GM19463 (cell line): Measurements from ENCODE around the gene PRR16.

ENCODE experiments used
- ATAC-seq: cut with Tn5 transposase; IDR thresholded peaks from one replicate; pipeline ENCODE4 v1.9.1; 2021; ENCODE audit warnings: mild to moderate bottlenecking, moderate library complexity; ENCODE audit not compliant: unreplicated experiment

The PRR16 gene

GRCh38 chr5:120512791-120513650 lies 48.9 kb downstream of the PRR16 start:
- no peak for ATAC-seq

- ATAC-seq, result no peak
These were observed 52.7 kb downstream of the PRR16 start for GRCh38 chr5:120516805-120517204.

DNA sequence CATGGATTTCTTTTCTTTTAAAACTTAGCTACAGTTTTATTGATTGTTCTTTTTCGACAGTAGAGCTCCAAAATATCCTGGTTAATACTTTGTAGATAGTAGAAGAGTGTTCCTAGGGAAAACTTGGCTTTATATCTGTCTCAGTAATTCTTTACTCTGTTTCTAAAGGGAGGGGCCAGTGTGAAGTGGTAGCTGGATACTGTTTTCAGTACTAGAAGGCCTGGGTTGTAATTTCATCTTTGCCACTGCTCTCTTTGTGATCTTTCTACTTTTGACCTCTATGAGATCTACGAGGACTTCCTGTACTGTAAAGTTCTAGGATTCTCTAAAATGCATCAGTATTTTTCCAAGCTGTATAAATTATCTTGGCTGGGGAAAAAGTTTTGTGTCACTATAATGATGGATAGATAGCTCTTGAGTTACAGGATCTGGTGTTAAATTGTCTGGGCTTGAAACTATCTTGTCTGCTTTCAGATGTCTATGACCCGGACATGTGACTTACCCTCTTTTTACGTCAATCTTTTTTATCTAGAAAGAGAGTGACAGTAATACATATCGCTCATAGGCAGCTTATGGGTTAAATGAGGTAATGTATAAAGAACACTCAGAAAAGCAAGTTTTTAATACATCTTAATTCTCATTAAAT lies 53.6 kb downstream of the PRR16 start:
- ATAC-seq, result no peak

DNA sequence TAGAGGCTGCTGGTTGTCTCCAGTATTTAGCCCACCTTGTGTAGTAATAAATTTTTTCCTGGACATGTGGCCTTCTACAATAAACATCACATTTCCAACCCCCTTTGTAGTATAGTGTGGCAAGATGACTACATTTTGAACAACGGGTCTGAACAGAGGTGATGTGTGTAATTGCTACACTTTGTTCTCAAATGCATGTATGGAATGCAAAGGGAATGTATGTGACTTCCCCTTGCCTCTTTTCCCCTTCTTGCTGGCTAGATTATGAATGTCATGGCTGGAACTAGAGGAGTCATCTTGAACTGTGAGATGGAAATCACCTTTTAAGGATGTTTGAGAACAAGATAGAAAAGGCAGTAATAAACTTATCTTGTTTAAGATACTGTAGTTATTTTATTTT lies 54.5 kb downstream of the PRR16 start:
- ATAC-seq, result no peak

DNA sequence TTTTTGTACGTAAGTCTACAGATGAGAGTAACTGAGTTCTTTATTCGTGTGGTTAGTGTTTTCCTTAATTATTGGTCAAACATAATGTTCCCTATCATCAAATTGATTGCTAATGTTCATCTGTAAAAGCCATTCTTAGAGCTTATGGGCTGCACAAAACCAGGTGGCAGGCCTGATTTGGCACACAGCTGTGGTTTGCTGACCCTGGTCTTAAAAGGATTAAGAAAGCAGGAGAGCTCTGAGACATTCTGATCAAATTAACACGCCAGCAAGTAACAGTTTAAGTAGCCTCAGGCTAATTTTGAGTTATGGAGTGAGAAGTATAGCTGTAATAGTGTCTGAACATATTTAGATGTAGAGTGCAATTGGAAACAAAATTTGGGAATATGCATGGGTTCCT lies 63.2 kb downstream of the PRR16 start:
- no peak for ATAC-seq

DNA sequence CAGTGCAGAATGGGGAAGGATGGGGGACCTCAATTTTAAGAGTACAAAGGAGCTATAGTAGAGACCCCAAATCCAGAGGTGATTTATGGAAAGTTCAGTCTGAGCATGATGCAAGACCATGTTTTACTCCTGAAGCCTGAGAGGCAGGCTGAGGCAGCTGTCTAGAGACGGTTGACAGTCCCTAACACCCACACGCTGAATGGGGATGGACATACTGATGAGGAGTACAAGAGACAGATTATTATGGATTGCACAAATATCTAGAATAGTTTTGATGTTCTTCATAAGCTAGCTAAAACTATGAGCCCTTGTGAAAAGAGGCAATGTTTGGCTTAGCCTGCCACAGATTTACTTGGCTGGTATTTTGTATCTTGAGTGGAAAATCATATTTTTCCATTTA lies 64.5 kb downstream of the PRR16 start:
- ATAC-seq, result no peak

GRCh38 chr5:120529386-120529785 lies 65.3 kb downstream of the PRR16 start:
- ATAC-seq, result no peak

DNA sequence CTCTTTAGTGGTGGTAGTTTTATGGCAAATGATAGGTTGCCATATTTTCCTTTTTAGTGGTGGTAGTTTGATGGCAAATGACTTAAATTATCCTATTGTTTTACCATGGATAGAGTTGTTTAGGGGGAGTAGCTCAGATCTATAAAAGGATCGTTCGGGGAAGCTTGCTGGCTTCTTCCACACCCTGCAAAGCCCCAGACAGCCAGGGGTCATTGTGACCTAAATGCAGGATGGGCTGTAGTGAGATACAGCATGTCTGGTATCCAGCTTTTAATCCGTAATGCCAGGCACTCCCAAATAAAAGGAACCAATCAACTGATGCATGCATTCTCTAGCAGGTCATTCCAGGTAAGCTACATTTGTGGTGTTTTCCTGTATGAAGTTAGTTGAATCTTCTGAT lies 67.1 kb downstream of the PRR16 start:
- ATAC-seq, result no peak

GRCh38 chr5:120532835-120533234 lies 68.7 kb downstream of the PRR16 start:
- ATAC-seq, result no peak

DNA sequence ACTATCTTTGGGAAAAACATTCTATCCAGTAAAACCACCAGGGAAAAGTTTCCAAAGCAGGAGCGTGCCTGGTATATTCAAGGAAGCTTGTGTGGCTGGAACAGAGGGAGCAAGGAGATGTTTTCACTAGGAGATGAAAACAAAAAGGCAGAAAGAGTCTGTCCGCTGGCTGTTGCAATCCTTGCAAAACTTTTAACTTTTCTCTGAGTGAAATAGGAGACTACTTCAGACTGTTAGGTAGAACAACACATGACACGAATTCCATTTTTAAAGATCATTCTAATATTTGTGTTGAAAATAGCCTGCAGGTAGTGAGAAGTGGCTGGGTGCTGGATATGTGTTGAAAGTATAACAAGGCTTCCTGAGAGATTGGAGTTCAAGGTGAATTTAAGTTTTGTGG lies 69.5 kb downstream of the PRR16 start:
- no peak for ATAC-seq

- ATAC-seq, result no peak
These were observed 71.8 kb downstream of the PRR16 start for GRCh38 chr5:120535900-120536299.

DNA sequence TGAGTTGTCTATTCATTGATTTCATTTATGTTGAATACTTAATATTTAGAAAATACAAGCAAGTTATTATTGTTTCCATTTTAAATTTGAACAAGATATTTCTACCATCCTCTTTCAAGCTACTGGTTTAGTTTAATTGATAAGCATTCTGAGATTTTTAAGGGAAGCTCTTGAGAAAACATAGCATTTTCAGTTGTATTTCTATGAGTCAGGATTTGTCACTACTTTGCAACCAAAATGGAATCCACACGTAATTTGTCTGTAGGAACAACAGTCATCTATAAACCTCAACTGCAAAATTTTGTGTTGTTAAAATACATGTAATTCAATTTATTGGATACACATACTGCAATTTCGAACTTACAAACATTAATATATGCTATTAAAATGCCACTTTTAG lies 74.0 kb downstream of the PRR16 start:
- ATAC-seq, result no peak

DNA sequence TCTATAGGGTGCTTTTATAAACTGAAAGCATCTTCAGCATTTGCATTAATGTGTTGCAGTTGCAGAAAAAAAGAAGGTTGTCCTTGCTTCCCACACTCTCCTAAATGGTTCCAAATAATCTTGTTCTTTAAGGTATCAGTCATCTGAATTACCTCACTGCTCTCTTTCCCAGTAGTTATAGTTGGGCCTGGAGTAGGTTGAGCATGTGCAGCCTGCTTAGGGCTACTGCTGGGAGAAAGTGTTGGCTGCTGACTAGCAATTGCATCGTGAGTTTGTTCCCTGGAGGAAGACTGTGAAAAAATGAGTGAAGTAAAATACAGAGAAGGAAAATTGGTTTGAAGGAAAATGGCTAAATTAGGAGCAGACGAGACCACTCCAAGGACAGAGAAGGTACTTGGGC lies 74.5 kb downstream of the PRR16 start:
- no peak for ATAC-seq

DNA sequence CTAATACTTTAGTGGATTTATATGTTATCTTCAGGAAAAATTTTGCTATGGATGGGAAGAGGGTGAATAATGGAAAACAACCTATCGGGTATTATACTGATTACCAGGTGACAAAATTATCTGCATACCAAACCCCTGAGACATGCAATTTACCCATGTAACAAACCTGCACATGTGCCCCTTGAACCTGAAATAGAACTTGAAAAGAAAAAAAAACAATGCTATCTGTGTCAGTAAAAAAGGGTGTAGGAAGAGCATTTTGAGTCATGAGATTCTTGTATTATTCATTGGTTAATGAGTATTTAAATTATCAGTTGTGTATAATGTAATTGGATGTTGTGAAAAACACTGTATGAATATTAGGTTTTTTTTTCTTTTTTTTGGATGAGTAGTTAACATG lies 75.4 kb downstream of the PRR16 start:
- no peak for ATAC-seq

GRCh38 chr5:120540097-120540496 lies 76.0 kb downstream of the PRR16 start:
- no peak for ATAC-seq

GRCh38 chr5:120544043-120544442 lies 79.9 kb downstream of the PRR16 start:
- ATAC-seq, result no peak

- no peak for ATAC-seq
These were observed 80.9 kb downstream of the PRR16 start for GRCh38 chr5:120545007-120545406.

- no peak for ATAC-seq
These were observed 81.9 kb downstream of the PRR16 start for GRCh38 chr5:120545951-120546350.

DNA sequence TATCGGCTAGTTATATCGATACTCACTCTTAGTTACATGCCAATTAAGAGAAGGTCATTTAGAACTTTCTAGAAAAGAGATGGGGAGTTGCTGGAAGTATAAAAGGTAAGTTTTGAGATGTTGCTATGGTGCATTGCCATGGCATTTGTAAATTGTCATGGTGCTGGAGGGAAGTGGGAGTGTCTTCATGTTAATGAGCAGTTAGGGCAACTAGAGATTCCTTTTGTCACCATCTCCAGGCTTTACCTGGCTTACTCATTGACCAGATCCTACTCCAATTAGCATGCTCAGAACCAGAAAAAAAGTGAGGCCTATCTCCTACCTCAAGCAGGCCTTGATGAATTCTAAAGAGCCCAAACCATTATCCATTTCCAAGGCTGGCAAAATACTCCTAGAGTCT lies 82.8 kb downstream of the PRR16 start:
- ATAC-seq, result no peak

- no peak for ATAC-seq
These were observed 86.3 kb downstream of the PRR16 start for GRCh38 chr5:120550358-120550757.

DNA sequence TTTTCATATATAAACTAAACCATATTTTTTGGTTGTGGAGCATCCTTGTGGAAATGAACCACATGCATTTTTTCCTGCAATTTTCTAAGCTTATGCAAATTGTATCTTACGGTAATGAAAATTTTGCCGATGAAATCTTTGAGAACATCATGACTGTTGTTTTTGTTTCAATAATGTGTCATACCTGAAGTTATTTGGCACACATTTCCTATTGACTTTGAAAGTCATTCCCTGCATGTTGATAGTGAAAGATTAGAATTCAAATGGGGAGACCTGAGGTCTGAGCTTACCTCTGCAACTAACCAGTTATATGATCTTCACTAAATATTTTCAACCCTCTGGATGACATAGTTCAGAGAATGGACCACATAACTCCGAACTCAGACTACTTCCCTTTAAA lies 88.5 kb downstream of the PRR16 start:
- no peak for ATAC-seq

GRCh38 chr5:120555345-120555744 lies 91.2 kb downstream of the PRR16 start:
- no peak for ATAC-seq

DNA sequence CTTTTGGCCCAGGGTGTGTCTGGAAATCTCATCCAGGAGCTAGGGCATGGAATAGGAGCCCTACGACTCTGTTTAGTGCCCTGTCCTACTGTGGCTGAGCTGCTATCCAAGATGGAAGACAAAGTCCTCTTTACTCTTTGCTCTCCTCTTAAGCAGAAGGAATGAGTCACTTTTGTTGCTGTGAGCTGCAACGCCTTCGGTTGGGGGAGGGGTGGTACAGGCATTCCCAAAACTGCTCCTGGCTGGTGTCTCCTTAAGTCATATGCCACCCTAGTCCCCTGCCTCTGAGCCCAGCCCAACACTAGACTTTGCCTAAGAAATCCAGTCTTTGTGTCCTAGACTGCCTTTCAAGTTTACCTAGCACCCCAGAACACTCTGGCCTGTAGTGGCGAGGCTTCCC lies 99.9 kb downstream of the PRR16 start:
- no peak for ATAC-seq
